ENCODE data around the gene TRIM52.
"Not testable (repeated sequence)": the region's sequence is repeated elsewhere in the genome, so short reads cannot be mapped to it uniquely, and the experiment has no call there.

- TF ChIP-seq CTCF (IDR thresholded peaks at IDR 0.05) = peak; percentile 68
- TF ChIP-seq REST (IDR thresholded peaks at IDR 0.05; ENCODE audit: insufficient read depth in 1 of 2, low read depth in 2 of 2, low read length in 1 of 2); POLR2AphosphoS5 (IDR thresholded peaks at IDR 0.05; ENCODE audit: low read depth, low read length): not testable (repeated sequence)
Observed at GRCh38 chr5:181273433-181273744, 12.4 kb upstream of the TRIM52 start.
